Panc1 (cell line): Measurements from ENCODE around the gene RNASET2. TPM values are rescaled to one million over a fixed set of nuclear protein-coding genes. Genes with fewer than 3 reads are reported as not detected.

Experiments
- ATAC-seq: fragments of 200-7000 bp; cut with Tn5 transposase; 2 replicates; pipeline ENCODE4 v1.9.1; 2020; ENCODE audit warnings: mild to moderate bottlenecking, moderate library complexity
- BruUV-seq: library from RNA; stranded (reverse); fragments of 400-500 nt; replicated peaks from 2 replicates; lab custom pipeline; 2021; lab: Mats Ljungman, UMichigan
- CTCF ChIA-PET: fragments of 300-600 bp; sonication (Branson Sonifier 250); formaldehyde crosslinking; loops from one replicate; lab custom pipeline; 2022; ENCODE audit warnings: antibody characterized with exemption; lab: Charles Lee
- POLR2A ChIA-PET: fragments of 300-600 bp; sonication (Branson Sonifier 250); formaldehyde crosslinking; loops from one replicate; lab custom pipeline; 2022; ENCODE audit warnings: antibody characterized with exemption; lab: Charles Lee
- DNase-seq: peaks from one replicate; pipeline ENCODE4 v3.0.0-alpha.2; 2010; ENCODE audit warnings: low read depth, low spot score
- H3K27ac ChIP-seq: 2 replicates; pipeline ENCODE4 v1.5.1; 2011; ENCODE audit warnings: mild to moderate bottlenecking, low read length, inconsistent platforms
- H3K27me3 ChIP-seq: fragments of 200-500 bp; sonication (Bioruptor generic); 2 replicates; pipeline ENCODE4 v1.6.0; 2014; ENCODE audit warnings: low read length, inconsistent platforms; ENCODE audit not compliant: control insufficient read depth, insufficient read depth
- H3K36me3 ChIP-seq: fragments of 200-500 bp; sonication (Bioruptor generic); 2 replicates; pipeline ENCODE4 v1.5.1; 2014; ENCODE audit warnings: inconsistent platforms, mild to moderate bottlenecking, low read length, moderate library complexity; ENCODE audit not compliant: control insufficient read depth, insufficient read depth
- H3K4me1 ChIP-seq: 2 replicates; pipeline ENCODE4 v1.5.1; 2011; ENCODE audit warnings: inconsistent platforms, mild to moderate bottlenecking, low read length, moderate library complexity; ENCODE audit not compliant: control insufficient read depth, insufficient read depth
- H3K4me3 ChIP-seq, 2 experiments: 2 replicates each; pipeline ENCODE4 v1.5.1; 2011 to 2012; ENCODE audit warnings: low read depth in 2 of 2, low read length in 2 of 2, mild to moderate bottlenecking in 2 of 2, inconsistent platforms in 1 of 2, moderate library complexity in 1 of 2
- H3K9me3 ChIP-seq: fragments of 200-500 bp; sonication (Bioruptor generic); 2 replicates; pipeline ENCODE4 v1.5.1; 2014; ENCODE audit warnings: low read depth, mild to moderate bottlenecking, inconsistent platforms, low read length, moderate library complexity; ENCODE audit not compliant: control insufficient read depth, insufficient read depth
- POLR2AphosphoS5 ChIP-seq: IDR thresholded peaks from 2 replicates; pipeline ENCODE4 v1.6.1; 2012; ENCODE audit warnings: mild to moderate bottlenecking, low read depth, low read length, moderate library complexity
- SIN3A ChIP-seq: IDR thresholded peaks from 2 replicates; pipeline ENCODE4 v1.6.1; 2012; ENCODE audit warnings: low read depth, mild to moderate bottlenecking, low read length, moderate library complexity, borderline replicate concordance; ENCODE audit not compliant: insufficient read depth
- TCF7L2 ChIP-seq: IDR thresholded peaks from 2 replicates; pipeline ENCODE4 v1.6.1; 2011; ENCODE audit warnings: mild to moderate bottlenecking, low read depth, low read length, inconsistent platforms
- in situ Hi-C: cut with HindIII; loops from 2 replicates; pipeline ENCODE4 v1.10.0; 2016; ENCODE audit warnings: low sequenced_read_pairs, low pct_unique_long_range_greater_than_20kb
- intact Hi-C: fragments of 100-400 bp; cut with micrococcal nuclease; formaldehyde crosslinking; loops from one replicate; pipeline ENCODE4 v1.10.0; 2022; ENCODE audit not compliant: unreplicated experiment
- total RNA-seq: library from RNA; stranded (reverse); gene quantifications from one replicate; pipeline ENCODE4 v1.2.1, GENCODE V29; 2021; ENCODE audit not compliant: unreplicated experiment
- TF ChIP-seq, protein P1 (sequence below): fragments of 450-650 bp; IDR thresholded peaks from 2 replicates; pipeline ENCODE4 v1.5.1; 2017; ENCODE audit warnings: mild to moderate bottlenecking
- TF ChIP-seq, protein P2 (sequence below), 2 experiments: IDR thresholded peaks; 2 replicates each; pipeline ENCODE4 v1.6.1; 2011 to 2012; ENCODE audit warnings: low read depth in 2 of 2, control low read depth in 1 of 2, low read length in 1 of 2, mild to moderate bottlenecking in 1 of 2, moderate library complexity in 1 of 2; ENCODE audit not compliant: insufficient read depth in 1 of 2

The RNASET2 gene
- total RNA-seq, 1 experiment from 2014 or later, result 9.7 TPM

GRCh38 chr6:166939345-166939744, 17.0 kb downstream of the RNASET2 start:
- in situ Hi-C loops (no loop called here), intact Hi-C loops (no loop called here)
- Histone ChIP-seq H3K4me3 (no peak overlapping the region), H3K9me3 (no peaks in the 10 kb centered on the region), H3K27me3 (no peaks in the 10 kb centered on the region), H3K4me1 (no peaks in the 10 kb centered on the region), H3K27ac (no peak overlapping the region), H3K36me3 (no peaks in the 10 kb centered on the region)
- POLR2A ChIA-PET, result no interaction called here
- no peak for TF ChIP-seq POLR2AphosphoS5
- TF ChIP-seq, protein P1, sequence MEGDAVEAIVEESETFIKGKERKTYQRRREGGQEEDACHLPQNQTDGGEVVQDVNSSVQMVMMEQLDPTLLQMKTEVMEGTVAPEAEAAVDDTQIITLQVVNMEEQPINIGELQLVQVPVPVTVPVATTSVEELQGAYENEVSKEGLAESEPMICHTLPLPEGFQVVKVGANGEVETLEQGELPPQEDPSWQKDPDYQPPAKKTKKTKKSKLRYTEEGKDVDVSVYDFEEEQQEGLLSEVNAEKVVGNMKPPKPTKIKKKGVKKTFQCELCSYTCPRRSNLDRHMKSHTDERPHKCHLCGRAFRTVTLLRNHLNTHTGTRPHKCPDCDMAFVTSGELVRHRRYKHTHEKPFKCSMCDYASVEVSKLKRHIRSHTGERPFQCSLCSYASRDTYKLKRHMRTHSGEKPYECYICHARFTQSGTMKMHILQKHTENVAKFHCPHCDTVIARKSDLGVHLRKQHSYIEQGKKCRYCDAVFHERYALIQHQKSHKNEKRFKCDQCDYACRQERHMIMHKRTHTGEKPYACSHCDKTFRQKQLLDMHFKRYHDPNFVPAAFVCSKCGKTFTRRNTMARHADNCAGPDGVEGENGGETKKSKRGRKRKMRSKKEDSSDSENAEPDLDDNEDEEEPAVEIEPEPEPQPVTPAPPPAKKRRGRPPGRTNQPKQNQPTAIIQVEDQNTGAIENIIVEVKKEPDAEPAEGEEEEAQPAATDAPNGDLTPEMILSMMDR, result no peak
- TF ChIP-seq SIN3A, result no peak
- TF ChIP-seq, protein P2, sequence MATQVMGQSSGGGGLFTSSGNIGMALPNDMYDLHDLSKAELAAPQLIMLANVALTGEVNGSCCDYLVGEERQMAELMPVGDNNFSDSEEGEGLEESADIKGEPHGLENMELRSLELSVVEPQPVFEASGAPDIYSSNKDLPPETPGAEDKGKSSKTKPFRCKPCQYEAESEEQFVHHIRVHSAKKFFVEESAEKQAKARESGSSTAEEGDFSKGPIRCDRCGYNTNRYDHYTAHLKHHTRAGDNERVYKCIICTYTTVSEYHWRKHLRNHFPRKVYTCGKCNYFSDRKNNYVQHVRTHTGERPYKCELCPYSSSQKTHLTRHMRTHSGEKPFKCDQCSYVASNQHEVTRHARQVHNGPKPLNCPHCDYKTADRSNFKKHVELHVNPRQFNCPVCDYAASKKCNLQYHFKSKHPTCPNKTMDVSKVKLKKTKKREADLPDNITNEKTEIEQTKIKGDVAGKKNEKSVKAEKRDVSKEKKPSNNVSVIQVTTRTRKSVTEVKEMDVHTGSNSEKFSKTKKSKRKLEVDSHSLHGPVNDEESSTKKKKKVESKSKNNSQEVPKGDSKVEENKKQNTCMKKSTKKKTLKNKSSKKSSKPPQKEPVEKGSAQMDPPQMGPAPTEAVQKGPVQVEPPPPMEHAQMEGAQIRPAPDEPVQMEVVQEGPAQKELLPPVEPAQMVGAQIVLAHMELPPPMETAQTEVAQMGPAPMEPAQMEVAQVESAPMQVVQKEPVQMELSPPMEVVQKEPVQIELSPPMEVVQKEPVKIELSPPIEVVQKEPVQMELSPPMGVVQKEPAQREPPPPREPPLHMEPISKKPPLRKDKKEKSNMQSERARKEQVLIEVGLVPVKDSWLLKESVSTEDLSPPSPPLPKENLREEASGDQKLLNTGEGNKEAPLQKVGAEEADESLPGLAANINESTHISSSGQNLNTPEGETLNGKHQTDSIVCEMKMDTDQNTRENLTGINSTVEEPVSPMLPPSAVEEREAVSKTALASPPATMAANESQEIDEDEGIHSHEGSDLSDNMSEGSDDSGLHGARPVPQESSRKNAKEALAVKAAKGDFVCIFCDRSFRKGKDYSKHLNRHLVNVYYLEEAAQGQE (IDR thresholded peaks at IDR 0.05; ENCODE audit: insufficient read depth in 1 of 2, low read depth in 2 of 2, low read length in 1 of 2), result no peak
- TF ChIP-seq TCF7L2, result no peak
- ATAC-seq (no peak), DNase-seq (no peak)
- BruUV-seq, result no TSS peak
- CTCF ChIA-PET, result no interaction called here

GRCh38 chr6:166938704-166939103, 17.6 kb downstream of the RNASET2 start:
- Histone ChIP-seq H3K27ac (no peak overlapping the region), H3K36me3 (no peaks in the 10 kb centered on the region), H3K4me1 (no peaks in the 10 kb centered on the region), H3K9me3 (no peaks in the 10 kb centered on the region), H3K27me3 (no peaks in the 10 kb centered on the region), H3K4me3 (no peak overlapping the region)
- BruUV-seq, result no TSS peak
- intact Hi-C loops, result no loop called here
- DNase-seq (no peak), ATAC-seq (no peak)
- TF ChIP-seq, protein P2 (IDR thresholded peaks at IDR 0.05; ENCODE audit: insufficient read depth in 1 of 2, low read depth in 2 of 2, low read length in 1 of 2), result no peak
- no peak for TF ChIP-seq POLR2AphosphoS5
- TF ChIP-seq, protein P1, result no peak
- TF ChIP-seq TCF7L2, result no peak
- TF ChIP-seq SIN3A, result no peak
- in situ Hi-C loops, result no loop called here
- ChIA-PET CTCF (no interaction called here), POLR2A (no interaction called here)
